ENCODE data around the gene SYK.

DNA sequence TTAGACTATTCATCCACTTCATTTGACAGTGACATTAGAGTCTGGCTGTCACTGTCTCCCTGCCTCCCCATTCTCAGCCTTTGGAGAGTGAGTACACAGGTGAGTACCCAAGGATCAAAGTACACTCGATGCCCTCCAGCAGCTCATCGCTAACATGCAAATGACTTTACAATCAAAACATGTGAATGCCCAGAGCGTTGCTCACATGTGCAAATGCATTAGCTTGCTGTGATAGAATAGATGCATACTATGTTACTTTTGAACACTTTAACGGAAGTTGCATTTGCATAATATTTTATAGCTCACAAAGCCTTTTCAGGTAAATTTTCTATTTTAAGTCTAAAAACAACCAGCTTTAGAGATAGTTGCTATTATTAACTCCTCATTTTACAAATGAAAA is 107.6 kb downstream of the SYK start:
- TF ChIP-seq, protein P1, sequence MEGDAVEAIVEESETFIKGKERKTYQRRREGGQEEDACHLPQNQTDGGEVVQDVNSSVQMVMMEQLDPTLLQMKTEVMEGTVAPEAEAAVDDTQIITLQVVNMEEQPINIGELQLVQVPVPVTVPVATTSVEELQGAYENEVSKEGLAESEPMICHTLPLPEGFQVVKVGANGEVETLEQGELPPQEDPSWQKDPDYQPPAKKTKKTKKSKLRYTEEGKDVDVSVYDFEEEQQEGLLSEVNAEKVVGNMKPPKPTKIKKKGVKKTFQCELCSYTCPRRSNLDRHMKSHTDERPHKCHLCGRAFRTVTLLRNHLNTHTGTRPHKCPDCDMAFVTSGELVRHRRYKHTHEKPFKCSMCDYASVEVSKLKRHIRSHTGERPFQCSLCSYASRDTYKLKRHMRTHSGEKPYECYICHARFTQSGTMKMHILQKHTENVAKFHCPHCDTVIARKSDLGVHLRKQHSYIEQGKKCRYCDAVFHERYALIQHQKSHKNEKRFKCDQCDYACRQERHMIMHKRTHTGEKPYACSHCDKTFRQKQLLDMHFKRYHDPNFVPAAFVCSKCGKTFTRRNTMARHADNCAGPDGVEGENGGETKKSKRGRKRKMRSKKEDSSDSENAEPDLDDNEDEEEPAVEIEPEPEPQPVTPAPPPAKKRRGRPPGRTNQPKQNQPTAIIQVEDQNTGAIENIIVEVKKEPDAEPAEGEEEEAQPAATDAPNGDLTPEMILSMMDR (IDR thresholded peaks at IDR 0.05): no peak
- no peak for TF ChIP-seq ZFX (IDR thresholded peaks at IDR 0.05; ENCODE audit: borderline replicate concordance)
